ENCODE results near the gene VWA3A.
"Not testable (repeated sequence)": the region's sequence is repeated elsewhere in the genome, so short reads cannot be mapped to it uniquely, and the experiment has no call there.

Gene VWA3A, protein sequence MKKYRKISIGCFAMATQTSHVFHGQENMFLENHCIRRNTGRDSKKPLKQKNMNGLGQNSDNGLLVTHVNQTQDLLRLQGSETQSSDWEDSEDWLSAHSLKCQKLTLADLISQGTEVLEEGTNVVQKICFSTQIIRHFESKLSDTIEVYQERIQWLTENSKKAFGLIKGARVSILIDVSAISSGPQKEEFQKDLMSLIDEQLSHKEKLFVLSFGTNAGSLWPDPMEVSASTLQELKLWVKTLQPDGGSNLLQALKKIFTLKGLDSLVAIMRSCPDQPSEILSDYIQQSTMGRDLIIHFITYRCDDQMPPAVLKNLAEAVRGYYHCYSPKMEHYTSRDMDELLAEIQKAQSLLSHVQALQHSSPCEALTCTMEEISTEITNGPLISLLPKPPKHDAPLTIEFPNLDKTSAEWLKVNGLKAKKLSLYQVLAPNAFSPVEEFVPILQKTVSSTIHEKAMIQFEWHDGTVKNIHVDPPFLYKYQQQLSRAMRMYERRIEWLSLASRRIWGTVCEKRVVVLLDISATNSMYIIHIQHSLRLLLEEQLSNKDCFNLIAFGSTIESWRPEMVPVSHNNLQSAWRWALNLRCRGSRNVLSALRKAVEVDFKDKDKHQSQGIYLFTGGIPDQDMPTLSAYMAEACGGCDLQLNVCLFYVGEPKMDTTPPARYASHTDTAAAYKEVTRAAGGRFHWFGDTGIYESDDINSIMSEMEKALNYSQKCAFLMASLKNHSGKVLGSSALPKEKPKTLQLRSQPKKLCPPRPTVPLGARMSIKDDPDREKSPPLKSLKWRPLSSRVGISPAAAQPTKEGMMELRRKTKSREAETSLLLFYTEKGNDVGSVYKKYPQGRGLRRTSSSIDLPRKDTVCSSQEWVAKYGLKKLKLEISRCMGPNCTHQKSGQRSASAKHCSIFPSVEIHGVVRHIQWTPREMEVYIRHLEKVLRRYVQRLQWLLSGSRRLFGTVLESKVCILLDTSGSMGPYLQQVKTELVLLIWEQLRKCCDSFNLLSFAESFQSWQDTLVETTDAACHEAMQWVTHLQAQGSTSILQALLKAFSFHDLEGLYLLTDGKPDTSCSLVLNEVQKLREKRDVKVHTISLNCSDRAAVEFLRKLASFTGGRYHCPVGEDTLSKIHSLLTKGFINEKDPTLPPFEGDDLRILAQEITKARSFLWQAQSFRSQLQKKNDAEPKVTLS

DNA sequence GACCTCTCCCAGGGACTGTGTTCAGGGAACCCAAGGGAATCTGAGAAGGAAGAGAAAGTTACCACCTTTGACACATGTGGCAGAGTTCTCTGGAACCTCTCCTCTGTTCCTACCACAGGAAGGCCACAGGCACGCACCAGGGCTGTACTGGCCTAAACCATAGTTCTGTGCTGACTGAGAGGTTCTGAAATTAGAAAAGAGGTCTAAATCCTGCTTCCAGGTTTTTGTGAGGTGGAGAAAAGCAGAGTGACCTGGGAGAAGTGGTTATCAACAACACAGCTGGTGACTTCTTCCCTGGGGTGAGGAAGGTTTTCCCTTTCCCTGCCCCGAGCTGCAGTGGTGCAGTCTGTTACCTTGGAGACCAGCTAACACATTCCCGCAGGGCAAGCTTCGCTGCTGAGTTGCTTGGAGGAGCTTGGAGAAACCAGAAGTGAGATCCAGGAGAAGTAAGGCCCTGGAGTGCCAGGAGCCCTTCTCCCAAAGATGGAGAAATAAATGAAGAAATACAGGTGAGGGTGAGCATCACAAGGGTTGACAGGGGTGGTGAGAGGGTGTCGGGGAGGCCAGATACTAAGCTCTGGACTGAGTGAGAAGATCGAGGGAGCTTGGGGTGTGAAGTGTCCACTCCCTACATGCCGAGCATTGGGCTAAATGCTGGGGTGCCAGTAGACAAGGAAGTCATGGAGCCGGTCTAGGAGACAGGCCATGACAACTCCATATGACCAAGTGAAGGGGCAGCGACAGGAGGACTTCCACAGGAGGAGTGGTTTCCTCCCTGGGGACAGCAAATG, at the start of gene VWA3A:
VWA3A (plus strand) TSS at position 399 of the 791 bp plus-strand sequence; CDS start at position 496, 97 bp downstream.
- peak; percentile 58 for DNase-seq (ENCODE audit: low read depth)

DNA sequence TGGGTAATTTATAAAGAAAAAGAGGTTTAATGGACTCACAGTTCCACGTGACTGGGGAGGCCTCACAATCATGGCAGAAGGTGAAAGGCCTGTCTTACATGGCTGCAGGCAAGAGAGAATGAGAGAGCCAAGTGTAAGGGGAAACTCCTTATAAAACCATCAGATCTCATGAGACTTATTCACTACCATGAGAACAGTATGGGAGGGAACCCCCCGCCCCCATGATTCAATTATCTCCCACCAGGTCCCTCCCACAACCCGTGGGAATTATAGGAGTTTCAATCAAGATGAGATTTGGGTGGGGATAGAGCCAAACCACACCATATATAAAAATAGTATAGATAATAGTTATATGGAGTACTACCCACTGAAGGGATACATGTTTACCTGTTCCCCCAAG, 48.5 kb upstream of the VWA3A start:
- not testable (repeated sequence) for DNase-seq (ENCODE audit: low read depth)

DNA sequence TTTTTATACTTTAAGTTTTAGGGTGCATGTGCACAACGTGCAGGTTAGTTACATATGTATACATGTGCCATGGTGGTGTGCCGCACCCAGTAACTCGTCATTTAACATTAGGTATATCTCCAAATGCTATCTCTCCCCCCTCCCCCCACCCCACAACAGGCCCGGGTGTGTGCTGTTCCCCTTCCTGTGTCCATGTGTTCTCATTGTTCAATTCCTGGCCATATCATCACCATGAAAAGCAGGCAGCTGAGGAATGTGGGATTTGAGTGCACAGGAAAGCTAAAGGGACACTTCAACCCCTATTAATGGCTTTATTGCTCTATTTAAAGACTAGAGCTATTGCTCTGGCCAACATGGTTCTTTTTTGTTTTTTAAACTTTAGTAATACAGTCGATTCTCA, 46.5 kb upstream of the VWA3A start:
- not testable (repeated sequence) for DNase-seq (ENCODE audit: low read depth)

DNA sequence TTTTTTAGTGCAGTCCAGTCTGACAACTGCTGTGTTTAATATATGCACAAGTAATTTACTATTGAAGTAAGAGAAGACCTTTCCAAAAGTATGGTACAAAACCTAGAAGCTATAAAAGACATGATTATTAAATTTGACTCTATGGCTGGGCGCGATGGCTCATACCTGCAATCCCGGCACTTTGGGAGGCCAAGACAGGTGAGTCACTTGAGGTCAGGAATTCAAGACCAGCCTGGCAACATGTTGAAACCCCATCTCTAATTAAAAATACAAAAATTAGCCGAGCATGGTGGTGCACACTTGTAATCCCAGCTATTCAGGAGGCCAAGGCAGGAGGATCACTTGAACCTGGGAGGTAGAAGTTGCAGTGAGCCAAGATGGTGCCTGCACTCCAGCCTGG, 41.4 kb upstream of the VWA3A start:
- DNase-seq (ENCODE audit: low read depth), result no peak

DNA sequence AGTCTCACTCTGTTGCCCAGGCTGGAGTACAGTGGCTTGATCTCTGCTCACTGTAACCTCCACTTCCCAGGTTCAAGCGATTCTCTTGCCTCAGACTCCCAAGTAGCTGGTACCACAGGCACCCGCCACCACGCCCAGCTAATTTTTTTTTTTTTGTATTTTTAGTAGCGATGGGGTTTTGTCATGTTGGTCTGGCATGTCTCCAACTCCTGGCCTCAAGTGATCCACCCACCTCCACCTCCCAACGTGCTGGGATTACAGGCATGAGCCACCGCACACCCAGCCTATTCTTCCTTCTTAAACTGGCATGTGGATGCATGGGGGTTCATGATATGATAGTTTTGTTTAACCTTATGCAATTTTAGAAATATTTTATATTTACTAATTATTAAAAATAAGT, 39.4 kb upstream of the VWA3A start:
- DNase-seq (ENCODE audit: low read depth), result no peak

DNA sequence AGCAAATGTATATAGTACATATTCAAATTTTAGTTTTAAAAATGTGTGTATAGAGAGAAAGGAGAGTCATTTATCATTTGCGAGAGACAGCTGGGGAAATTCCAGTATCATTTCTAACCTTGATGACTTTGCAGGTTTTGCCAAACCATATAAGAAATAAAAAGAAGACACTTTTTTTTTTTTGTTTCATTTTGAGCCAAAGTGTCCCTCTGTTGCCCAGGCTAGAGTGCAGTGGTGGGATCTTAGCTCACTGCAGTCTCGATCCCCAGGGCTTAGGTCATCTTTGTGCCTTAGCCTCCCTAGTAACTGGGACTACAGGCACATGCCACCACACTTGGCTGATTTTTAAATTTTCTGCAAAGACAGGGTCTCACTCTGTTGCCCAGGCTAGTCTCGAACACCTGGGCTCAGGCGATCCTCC, 38.4 kb upstream of the VWA3A start:
- no peak for DNase-seq (ENCODE audit: low read depth)

DNA sequence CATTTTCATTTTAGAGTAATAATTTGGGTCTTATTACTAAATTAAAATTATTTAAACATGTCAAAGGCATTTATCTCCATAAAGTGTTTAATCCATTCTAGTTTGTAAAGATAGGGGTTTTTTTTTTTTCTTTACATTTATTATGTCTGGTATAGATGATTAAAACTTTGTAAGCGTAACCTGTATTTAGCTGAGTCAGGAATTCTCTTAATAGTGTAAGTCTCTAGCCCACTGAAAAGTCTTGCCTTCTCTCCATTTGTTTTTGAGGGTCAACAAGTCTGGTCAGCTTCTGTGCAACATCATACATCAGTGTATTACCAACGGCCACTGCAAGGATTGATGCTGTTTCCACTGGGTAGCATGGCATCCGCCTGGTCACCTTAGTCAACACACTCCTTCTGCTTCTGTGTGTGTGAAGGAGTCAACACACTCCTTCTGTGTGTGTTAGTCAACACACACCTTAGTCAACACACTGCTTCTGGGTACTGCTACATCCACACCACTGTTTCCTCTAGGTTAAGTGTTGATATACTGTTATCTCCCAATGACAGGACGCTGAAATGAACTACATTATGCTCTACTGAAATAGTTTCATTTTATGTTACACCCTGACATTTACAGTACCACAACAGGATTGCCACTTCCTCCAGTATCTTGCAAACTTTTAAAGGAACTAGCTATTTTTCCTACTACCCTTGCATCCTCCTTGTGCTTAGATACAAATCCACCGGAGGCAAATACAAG, 37.3 kb upstream of the VWA3A start:
- no peak for DNase-seq (ENCODE audit: low read depth)

DNA sequence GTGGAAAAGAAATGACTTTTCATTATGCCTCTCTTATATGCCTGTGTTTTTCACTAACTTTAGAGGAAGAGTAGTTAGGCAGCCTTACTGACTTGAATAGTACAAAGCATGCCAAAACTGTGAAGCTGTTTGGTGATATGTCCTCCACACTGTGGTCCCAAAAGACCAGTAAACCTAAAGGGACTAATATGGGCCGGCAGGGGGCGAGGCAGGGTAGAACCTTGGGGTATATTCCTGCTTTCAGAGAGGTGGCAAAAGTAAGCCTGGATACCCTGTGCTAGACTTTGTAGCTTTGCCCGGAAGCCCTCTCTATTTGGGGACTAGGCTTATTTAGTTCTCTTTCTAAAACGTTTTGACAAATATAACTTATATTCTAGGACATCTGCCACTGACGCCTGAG, 36.5 kb upstream of the VWA3A start:
- no peak for DNase-seq (ENCODE audit: low read depth)

DNA sequence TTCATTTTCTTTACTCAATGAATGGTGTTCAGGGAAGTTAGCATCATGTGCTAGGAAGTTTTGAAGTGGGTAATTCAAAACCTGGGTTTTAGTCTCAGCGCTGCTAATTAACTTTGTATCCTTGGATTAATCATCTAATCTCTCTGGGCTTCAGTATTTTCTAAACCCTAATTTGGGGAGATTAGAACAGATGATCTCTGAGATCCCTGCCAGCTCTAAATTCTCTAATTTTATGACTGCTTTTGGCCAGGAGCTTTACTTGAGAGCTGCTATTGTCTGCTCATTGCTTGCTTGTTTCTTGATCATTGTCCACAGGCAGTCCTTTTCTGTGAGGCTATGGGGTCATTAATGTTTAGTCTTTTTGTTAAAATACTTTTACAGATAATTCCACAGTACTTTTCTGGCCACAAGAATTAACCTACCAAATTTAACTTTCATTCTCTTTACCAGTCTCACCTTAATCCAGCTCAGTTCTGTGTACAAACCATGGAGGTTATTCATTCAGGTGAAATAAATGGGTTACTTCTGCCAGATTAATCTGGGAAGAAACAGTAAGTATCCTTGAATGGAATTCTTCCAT, 28.4 kb upstream of the VWA3A start:
- no peak for DNase-seq (ENCODE audit: low read depth)

DNA sequence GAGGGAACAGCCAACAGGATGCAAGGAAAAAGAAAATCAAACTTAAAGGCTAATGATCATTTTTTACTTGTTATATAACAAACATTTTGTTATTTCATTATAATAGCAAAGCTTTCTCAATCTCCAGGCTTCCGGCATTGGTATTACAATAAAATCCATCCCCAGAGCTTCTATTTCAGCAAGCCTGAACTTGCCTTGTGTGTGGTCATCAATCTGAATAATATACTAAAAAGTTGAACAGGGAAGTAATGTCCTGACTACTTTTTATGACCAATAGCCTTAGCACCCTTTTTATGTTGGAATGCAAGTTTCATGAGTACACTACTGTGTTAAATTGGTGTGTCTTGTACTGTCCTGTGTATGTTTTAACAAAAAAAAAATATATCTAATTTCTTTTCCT, 27.1 kb upstream of the VWA3A start:
- no peak for DNase-seq (ENCODE audit: low read depth)

DNA sequence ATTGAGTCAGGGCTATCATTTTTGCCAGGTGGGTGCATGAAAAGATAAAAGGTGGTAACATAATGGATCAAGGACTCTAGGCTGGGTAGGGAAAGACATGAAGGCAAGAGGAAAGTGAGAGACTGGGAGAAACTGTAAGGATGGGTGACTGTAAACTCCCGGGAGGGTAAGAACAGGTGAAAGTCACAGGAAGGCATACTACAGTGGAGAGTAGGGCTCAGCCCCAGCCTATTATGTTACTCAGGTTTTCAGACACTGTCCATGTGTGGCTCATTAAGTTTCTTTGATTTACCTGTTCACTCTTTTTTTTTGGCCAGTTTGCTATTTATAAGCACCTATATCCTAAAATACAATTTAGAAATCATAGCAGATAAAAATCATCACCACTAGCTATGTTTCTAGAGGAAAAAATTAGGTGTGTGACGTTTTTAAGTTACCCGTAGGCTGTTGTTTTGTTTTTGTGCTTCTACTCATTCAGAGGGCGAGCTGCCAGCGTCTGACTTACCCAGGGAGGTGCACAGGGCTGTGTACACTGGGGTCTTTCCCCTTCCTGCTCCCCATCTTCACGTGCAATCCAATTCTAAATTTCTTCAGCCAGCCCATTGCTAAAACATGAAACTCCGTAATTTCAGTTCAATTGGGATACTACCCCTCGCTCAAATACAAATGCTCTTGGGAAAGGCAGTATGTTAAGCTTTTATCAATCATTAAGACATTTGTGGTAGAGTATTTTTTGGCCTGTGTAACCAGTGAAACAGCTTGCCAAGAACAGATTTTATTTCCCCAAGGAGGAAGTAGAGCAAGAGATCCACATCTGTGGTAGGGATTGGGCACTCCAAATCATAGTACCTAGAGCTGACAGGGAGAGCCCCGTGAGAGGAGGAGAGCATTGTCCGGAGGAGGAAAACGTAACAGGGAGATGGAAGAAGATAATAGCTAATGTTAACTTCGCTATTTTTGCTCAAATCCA, 21.7 kb upstream of the VWA3A start:
- DNase-seq (ENCODE audit: low read depth), result no peak

DNA sequence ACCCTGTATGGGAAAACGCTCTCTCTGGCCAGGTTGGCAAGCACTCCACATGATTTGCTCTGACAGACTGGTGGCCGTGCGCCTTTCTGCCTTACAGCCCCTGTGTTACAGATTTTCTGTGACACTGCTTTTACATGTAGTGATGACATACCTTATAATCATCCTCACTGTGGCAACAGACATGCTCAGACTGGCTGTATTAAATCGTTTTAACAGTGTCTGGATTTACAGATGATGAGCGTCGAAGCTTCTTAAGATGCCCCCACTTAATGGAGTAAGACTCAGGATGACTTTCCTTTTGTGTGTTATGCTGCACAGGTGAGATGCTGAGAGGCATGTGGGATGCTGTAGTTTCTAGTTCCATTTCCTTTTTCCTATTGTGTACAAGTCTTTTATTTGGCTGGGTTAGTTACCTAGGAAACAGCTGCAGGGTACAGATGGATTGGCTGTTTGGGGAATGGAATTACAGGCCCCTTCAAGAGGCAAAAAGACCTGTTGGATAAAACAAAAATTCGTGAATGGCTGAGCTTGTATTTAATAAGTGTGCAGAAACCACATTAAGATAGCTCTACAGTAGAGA, 20.9 kb upstream of the VWA3A start:
- no peak for DNase-seq (ENCODE audit: low read depth)

DNA sequence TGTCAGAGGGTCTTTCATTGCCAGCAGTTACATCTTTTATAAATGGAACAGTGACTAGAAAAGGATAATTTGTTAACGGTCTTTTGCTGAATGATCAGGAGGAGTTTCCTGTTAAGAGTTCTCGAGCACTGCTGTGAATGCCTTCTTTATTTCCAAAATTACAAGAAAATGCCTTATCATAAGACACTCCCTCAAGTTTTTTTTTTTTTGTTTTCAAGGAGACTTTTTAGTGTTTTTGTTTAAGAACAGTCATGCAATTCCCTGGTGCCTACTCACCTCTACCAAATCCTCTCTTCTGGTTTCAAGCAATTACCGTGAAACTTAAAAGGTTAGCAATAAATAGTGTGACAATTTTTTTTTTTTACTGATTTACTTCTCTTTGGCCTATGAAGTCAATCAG, 19.0 kb upstream of the VWA3A start:
- no peak for DNase-seq (ENCODE audit: low read depth)

DNA sequence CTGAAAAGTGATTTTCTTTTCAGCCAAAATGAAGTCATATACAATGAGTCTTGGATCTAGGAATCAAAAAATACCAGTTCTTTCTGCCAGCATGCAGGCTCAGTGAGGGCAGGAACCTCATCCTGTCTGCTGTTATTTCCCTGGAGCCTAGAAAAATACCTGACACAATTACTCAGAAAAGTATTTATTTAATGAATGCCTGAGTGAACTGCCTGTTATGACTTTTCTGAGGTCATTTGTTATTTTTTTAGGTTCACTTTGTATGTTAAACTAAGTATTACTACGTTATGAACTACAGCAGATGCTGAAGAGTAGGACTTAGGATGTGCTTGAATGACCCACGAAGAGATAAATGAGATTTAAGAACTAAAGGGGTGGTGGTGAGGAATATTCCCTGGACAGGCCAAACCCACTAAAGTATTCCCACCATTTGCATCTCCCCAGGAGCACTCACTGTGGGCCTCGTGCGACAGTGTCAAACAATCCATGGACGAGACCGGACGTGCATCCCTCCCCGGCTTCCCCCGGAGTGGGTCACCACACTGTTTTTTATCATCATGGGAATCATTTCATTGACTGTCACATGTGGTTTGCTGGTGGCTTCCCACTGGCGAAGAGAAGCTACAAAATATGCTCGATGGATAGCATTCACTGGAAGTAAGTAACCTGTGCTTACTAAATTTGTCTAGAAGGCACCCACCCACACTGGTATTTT, 17.1 kb upstream of the VWA3A start:
- DNase-seq (ENCODE audit: low read depth), result no peak

DNA sequence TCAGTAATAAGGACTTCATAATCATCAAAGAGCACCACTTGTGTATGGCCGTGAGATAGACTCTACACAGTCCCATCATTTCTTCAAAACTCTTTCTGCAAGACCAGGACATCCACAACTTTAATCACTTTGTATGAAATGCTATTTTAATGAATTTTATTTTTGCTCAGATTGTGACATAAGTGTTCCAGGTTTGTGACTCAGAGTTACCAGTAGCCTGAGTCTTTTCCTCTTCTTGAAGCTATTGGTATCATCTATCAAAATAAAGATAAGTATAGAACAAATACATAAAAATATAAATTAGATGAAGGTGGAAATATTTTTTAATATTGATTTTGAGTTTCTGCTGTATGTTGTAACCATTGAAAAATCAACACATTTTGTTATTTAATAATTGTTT, 16.6 kb upstream of the VWA3A start:
- DNase-seq (ENCODE audit: low read depth), result no peak

DNA sequence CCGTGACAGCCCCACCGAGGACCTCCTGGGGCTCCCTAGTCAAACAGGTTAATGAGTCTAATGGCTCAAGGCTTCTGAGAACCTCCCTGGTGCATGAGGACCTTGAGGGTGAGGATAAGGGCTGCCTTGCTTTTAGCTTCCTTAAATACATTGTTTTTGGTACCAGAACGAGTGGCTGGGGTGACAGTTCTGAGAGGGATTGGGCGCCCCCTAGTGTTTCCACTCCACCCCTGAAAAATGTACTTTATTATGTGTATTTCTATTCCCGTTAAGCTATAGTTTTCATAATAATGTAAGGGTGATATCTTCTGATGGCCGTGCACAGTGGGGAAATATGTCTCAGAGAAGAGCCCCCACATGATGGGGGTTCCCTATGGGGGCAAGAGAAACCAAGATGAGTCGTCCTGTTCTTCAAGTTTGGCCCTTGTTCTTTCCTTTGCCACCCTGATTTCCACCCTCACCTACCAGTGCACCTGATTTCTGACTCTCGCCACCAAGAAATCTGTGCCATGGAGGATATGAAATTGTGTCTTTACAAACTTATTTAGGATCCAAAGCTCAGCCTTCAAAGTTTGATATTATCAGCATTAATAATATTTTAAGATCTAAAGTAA, 14.5 kb upstream of the VWA3A start:
- no peak for DNase-seq (ENCODE audit: low read depth)

DNA sequence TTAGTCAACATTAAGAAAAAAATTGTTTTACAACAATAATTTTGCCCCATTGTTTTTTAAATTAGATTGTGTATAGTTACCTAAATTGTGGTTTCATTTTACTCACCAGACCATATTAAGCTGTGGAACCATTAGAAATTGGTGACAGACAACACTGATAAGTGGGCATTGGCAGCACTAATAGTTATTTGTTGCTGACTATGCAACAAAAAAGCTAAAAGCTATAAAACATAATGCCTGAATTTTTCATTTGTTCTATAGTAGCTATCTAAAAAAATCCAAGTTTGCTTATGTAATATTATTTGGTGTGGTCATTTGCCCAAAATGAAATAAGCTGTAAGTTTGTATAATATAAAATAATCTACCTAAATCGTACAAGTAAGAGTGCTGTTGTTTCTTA, 13.7 kb upstream of the VWA3A start:
- no peak for DNase-seq (ENCODE audit: low read depth)

DNA sequence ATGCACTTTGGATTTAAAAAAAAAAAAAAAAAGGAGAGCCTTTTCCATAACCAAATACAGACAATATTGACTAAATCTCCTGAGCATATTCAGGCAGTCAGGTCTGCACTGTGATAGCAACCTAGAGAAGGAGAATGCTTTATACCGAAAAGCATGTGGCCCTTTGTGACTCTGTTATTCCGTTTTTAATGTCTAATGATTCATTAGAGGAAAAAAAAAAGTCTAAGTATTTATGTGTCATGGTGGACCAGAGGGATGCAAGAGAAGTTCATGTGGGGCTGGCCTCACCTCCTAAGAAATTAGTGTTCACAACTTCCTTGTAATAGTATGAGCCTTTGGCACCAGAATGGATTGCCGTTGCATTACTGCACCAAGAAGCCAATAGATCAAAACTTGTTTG, 11.3 kb upstream of the VWA3A start:
- DNase-seq (ENCODE audit: low read depth), result no peak
